Heart right ventricle (tissue), 16 donors: ENCODE results near the gene MLH1. TPM values are rescaled to one million over a fixed set of nuclear protein-coding genes. Genes with fewer than 3 reads are reported as not detected.
A peak's percentile ranks its signal among the peaks of the same experiment; 100 is the strongest.
"Not testable (repeated sequence)": the region's sequence is repeated elsewhere in the genome, so short reads cannot be mapped to it uniquely, and the experiment has no call there.

Source experiments
- ATAC-seq, 8 donors: fragments of 200-7000 bp; cut with Tn5 transposase; one replicate each; pipeline ENCODE4 v1.9.1; 2020; ENCODE audit warnings: mild to moderate bottlenecking in 8 of 8, moderate library complexity in 8 of 8, moderate number of reproducible peaks in 1 of 8
- DNase-seq, 2 donors: peaks; one replicate each; pipeline ENCODE4 v3.0.0-alpha.2; 2020
- H3K27ac ChIP-seq, 10 donors: fragments of 200-600 bp; sonication (generic) in 2 of 10; one replicate each; pipeline versions ENCODE4 v1.5.0 to v1.8.0; 2020 to 2022; ENCODE audit warnings: mild to moderate bottlenecking in 3 of 10
- H3K27me3 ChIP-seq, 7 donors: fragments of 200-600 bp; one replicate each; pipeline ENCODE4 v1.8.0; 2021 to 2022; ENCODE audit warnings: mild to moderate bottlenecking in 2 of 7
- H3K36me3 ChIP-seq, 9 donors: fragments of 200-600 bp; sonication (generic) in 1 of 9; one replicate each; pipeline versions ENCODE4 v1.5.0 to v1.8.0; 2020 to 2022; ENCODE audit warnings: mild to moderate bottlenecking in 2 of 9
- H3K4me1 ChIP-seq, 9 donors: fragments of 200-600 bp; sonication (generic) in 1 of 9; one replicate each; pipeline versions ENCODE4 v1.5.0 to v1.8.0; 2020 to 2022; ENCODE audit warnings: mild to moderate bottlenecking in 4 of 9
- H3K4me3 ChIP-seq, 10 donors: fragments of 200-600 bp; sonication (generic) in 2 of 10; one replicate each; pipeline versions ENCODE4 v1.5.0 to v1.8.0; 2020 to 2022; ENCODE audit warnings: mild to moderate bottlenecking in 7 of 10, moderate library complexity in 2 of 10
- H3K9me3 ChIP-seq, 11 donors: fragments of 200-600 bp in 10 of 11; sonication (generic) in 2 of 11; one replicate each; pipeline versions ENCODE4 v1.5.0 to v1.8.0; 2013 to 2022; ENCODE audit warnings: mild to moderate bottlenecking in 2 of 11, control low read depth in 1 of 11, moderate library complexity in 1 of 11
- CTCF ChIP-seq, 9 donors: fragments of 200-600 bp; sonication (generic) in 2 of 9; IDR thresholded peaks; one replicate each; pipeline versions ENCODE4 v1.5.0 to v1.8.0; 2021 to 2022; ENCODE audit warnings: antibody characterized with exemption in 9 of 9, mild to moderate bottlenecking in 5 of 9, moderate library complexity in 1 of 9
- WGBS, 2 donors: extraction: QIAGEN DNeasy Blood & Tissue Kit; methylation state at CpG; one replicate each; pipeline ENCODE4 v1.1.7; 2013; ENCODE audit warnings: inconsistent platforms in 1 of 2; 5-methylcytosine and 5-hydroxymethylcytosine counted together
- intact Hi-C, 10 donors: fragments of 100-400 bp; cut with DNase I; formaldehyde crosslinking; loops; one replicate each; pipeline versions ENCODE4 v1.11.1 to v1.14.2; 2022
- polyA plus RNA-seq, 2 donors: library from polyadenylated mRNA; stranded (reverse); fragments of 200-250 nt; gene quantifications; one replicate each; pipeline ENCODE4 v1.2.3, GENCODE V29; 2013
- total RNA-seq, 10 donors: library from RNA; stranded (reverse); fragmentation: NEBNext Ultra II Directional in 3 of 10; extraction: Animal tissue kit (Norgen Biotek cat#: 25700) in 3 of 10; gene quantifications; one replicate each; pipeline versions ENCODE4 v1.2.1 to v1.2.4, GENCODE V29; 2021 to 2023
- donor health status: Arrhythmogenic right ventricular cardiomyopathy.
- donor health status: ischemic (EF 13 %, LVEDD 7.1; RV severe dilation, severe dysfunction).
- donor health status: healthy with polysubstance abuse.
- donor health status: DM: no; HTN: yes; CAD: no.
- donor health status: DM: no; HTN: no; CAD: no.
- donor health status: ischemic (EF 25% LVEDD 6.9; RV normal size, moderate dysfunction).
- donor health status: ischemic (EF 25% LVEDD 5.7; RV mildly dilated, moderate dysfunction).
- donor health status: healthy.
- donor health status: DM: yes; HTN: yes; CAD: no.
- donor health status: Ischemic cardiomyopathy.
- donor health status: ischemic (EF 35%, LVEDD 5.7; RV mildly dilated, moderate dysfunction).
- donor health status: nonischemic (EF 11% LVEDD 7.7; RV severe dilation, severe dysfunction).
- donor health status: DM: yes; HTN: yes; CAD: no.
- donor health status: PGD.
- donor health status: ischemic (EF 29% LVEDD 5.4; RV normal size, mild dysfunction).
- donor health status: nonischemic (EF 23%, LVEDD 6.1; RV moderate dilation, normal function).

Gene MLH1
- total and polyA plus RNA-seq, 12 donors: 26.0 to 61.7 (median 51.7) TPM

GRCh38 chr3:36944641-36945270 is 48.6 kb upstream of the MLH1 start, which contains the start of gene TRANK1:
Gene TRANK1 (minus strand): TSS chr3:36945054. CDS start chr3:36944809, 245 bp downstream.
- Histone ChIP-seq H3K27me3 (no peaks in the 10 kb centered on the region), H3K4me3 (peak within 1 kb of the TSS; percentile 61 to 96 (median 82)), H3K36me3 (no peaks in the 10 kb centered on the region), H3K4me1 (peaks cover 0 to 25% (median 14%) of the 10 kb centered on the region in 9 donors), H3K9me3 (peaks cover 0 to 22% (median 12%) of the 10 kb centered on the region in 11 donors), H3K27ac (peak within 1 kb of the TSS; percentile 40 to 90 (median 74))
- WGBS, 2 donors: 1% methylated on average over 60 to 68 of the region's 68 CpGs
- intact Hi-C loops: loop anchor here in 2 of 10 donors (5.0 kb wide), 1 partner anchor 37 kb away; no protein-coding TSS in a partner anchor
- ATAC-seq (peak; percentile 59 to 82 (median 72)), DNase-seq (peak; percentile 49 to 65)
- no peak for TF ChIP-seq CTCF (IDR thresholded peaks at IDR 0.05)

GRCh38 chr3:36945333-36945980 is 47.9 kb upstream of the MLH1 start:
- H3K36me3 ChIP-seq: no peaks in the 10 kb centered on the region
- peaks cover 0 to 25% (median 14%) of the 10 kb centered on the region in 9 donors for H3K4me1 ChIP-seq
- 82% methylated on average over 28 of the region's 28 CpGs for WGBS, 2 donors
- no peaks in the 10 kb centered on the region for H3K27me3 ChIP-seq
- intact Hi-C loops: no loop called here
- peak overlapping the region in 9 of 10 donors; percentile 71 to 96 (median 82) for H3K4me3 ChIP-seq
- no peak for TF ChIP-seq CTCF (IDR thresholded peaks at IDR 0.05)
- ATAC-seq (peak in 1 of 8 donors; percentile 15), DNase-seq (no peak)
- H3K27ac ChIP-seq: peak overlapping the region in 3 of 10 donors; percentile 64 to 90 (median 77)
- peaks cover 0 to 22% (median 12%) of the 10 kb centered on the region in 11 donors for H3K9me3 ChIP-seq

GRCh38 chr3:36947814-36948213 is 45.5 kb upstream of the MLH1 start:
- H3K4me3 ChIP-seq, H3K27me3 ChIP-seq, ATAC-seq, H3K27ac ChIP-seq, DNase-seq, H3K36me3 ChIP-seq, intact Hi-C loops: not testable (repeated sequence)
- peaks cover 0 to 16% (median 11%) of the 10 kb centered on the region in 9 donors for H3K4me1 ChIP-seq
- H3K9me3 ChIP-seq: peaks cover 0 to 22% (median 12%) of the 10 kb centered on the region in 11 donors
- 84 to 96% methylated on average over 5 of the region's 5 CpGs for WGBS, 2 donors

GRCh38 chr3:36954452-36955134 is 38.7 kb upstream of the MLH1 start:
- Histone ChIP-seq H3K27ac (no peak overlapping the region), H3K4me3 (no peak overlapping the region), H3K36me3 (no peaks in the 10 kb centered on the region), H3K4me1 (peaks cover 0 to 14% (median 9%) of the 10 kb centered on the region in 9 donors), H3K27me3 (no peaks in the 10 kb centered on the region), H3K9me3 (no peaks in the 10 kb centered on the region)
- no peak for DNase-seq
- TF ChIP-seq CTCF (IDR thresholded peaks at IDR 0.05): no peak
- intact Hi-C loops: loop anchor here (5.0 to 10.0 kb wide), 7 partner anchors 47 to 227 kb away; no protein-coding TSS in a partner anchor
- ATAC-seq: no peak
